Central memory CD4-positive, alpha-beta T cell (primary cell): ENCODE results near the gene OGDH.

Experiments
- DNase-seq: peaks from one replicate; pipeline ENCODE4 v3.0.0; 2022

OGDH gene

GRCh38 chr7:44618753-44619152 lies 12.3 kb downstream of the OGDH start:
- peak; percentile 41 for DNase-seq

DNA sequence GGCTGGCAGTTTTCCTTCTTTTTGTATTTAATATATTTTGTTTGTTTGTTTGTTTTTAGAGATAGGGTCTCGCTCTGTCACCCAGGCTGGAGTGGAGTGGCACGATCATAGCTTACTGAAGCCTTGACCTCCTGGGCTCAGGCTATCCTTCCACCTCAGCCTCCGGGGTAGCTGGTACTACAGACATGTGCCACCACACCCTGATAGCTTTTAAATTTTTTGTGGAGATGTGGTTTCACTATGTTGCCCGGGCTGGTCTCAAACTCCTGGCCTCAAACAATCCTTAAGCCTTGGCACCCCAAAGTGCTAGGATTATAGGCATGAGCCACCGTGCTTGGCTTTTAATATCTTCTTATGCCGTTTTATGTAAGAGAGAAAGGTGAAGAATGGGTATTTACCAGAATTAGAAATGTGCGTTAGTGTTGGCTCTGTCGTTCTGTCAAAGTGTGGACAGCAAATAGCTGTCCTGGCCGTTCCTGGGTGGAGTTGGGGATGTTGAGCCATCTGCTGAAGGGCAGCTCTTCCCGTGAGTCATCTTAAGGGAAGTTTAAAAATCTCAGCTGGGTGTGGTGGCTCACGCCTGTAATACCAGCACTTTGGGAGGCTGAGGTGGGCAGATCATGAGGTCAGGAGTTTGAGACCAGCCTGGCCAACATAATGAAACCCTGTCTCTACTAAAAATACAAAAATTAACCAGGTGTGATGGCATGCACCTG lies 14.8 kb downstream of the OGDH start:
- no peak for DNase-seq

DNA sequence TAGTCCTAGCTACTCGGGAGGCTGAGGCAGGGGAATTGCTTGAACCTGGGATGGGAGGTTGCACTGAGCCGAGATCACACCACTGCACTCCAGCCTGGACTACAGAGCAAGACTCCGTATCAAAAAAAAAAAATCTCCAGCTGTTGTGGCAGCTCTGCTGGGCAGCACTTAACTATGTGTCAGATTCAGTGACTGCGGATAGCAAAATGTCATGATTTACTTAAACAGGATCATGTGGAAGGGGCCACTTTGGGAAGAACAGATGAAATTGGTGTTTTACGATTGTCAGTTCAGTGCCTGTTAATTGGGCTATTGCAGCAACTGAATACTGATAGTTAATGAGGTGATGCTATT lies 15.3 kb downstream of the OGDH start:
- DNase-seq: no peak

DNA sequence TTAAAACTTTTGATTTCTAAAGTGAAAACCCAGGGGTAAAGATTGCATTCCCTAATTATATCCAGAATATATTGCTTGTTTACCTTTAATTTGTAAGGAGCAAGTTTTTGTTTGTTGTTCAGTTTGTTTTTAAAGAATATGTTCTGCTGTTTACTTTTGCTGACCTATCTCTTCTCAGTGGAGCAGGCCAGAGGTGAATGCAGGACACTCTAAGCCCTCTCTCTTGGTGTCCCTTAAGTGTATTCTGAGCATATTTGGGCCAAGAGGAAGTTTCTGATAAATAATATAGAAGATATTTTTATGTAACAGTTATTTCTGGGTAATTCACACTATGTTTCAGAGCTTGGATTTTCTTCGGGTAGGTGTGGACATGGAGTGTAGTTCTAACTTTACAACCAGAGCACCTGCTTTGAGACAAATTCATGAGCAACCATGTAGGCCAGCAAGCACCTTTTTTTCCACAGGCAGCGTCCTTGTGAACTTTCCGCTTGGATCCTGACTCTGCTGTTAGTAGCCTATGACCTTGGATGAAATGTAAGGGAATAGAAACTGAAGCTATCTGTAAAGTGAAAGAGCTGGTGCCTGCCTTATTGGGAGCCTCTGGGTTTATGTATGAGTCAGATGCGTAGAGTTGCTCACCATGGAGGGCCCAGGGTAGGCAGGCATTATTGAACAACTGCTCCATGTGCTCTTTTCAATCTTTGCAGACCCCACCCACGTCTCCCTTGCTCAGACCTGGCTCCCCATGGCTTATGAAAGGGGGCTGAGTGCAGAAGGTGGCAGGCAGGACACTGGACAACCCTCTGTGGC lies 16.1 kb downstream of the OGDH start:
- peak; percentile 23 for DNase-seq

- DNase-seq: no peak
Measured at GRCh38 chr7:44624318-44624717, 17.9 kb downstream of the OGDH start.

DNA sequence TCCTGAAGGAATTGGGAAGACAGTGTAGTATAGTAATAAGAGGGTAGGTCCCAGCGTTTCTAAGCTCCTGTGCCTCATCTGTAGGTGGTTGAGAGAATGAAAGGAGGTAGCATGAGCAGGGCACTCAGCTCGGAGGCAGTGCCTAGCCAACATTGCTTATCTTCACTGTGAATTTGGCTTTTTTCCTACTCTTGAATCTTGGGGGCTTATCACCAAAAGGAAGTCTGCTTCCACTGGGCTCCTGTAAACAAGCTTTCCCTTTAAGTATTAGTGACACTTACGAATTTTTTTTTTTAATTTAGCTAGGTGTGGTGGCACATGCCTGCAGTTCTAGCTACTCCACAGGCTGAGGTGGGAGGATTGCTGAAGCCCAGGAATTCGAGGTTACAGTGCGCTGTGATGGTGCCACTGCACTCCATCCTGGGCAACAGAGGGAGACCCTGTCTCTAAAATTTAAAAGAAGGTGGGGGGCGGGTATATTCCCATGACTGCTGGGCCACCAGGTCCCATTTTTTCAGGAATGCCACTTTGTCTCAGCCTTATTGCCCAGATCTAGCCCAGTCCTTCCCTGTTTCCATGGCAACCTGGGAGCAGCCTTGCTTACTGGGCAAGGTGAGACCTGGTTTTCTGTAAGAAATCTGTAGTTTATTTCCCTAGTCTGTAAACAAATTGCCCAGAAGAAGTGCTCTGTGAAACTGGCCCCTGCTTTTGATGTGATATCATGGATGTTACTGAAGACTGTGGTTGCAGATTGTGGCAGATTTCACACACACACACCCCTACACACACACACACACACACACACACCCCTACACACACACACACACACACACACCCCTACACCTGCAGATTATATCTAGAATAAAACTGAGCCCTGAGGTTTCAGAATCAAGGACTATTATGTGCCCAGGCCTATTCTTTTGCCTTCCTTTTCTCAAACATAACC lies 19.4 kb downstream of the OGDH start:
- no peak for DNase-seq

DNA sequence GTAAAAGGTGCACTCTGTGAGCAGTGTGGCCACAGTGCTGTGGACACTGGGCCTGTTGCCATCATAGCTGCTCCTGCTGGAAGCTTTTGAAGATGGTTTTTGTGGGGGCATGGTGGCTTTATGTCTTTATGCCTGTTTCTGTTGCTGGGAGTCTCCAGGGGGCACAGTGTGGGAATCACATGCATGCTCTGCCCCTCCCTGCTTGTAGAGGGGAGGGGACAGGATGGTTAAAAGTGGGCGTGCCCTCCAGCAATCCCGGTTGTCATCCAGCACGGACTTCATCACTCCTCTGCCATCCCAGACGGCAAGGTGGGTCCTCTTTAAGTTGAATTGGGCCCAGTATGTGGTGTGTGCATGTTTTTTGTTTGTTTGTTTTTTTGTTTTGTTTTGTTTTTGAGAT lies 20.2 kb downstream of the OGDH start:
- no peak for DNase-seq

GRCh38 chr7:44629829-44630522 lies 23.5 kb downstream of the OGDH start:
- DNase-seq: no peak

DNA sequence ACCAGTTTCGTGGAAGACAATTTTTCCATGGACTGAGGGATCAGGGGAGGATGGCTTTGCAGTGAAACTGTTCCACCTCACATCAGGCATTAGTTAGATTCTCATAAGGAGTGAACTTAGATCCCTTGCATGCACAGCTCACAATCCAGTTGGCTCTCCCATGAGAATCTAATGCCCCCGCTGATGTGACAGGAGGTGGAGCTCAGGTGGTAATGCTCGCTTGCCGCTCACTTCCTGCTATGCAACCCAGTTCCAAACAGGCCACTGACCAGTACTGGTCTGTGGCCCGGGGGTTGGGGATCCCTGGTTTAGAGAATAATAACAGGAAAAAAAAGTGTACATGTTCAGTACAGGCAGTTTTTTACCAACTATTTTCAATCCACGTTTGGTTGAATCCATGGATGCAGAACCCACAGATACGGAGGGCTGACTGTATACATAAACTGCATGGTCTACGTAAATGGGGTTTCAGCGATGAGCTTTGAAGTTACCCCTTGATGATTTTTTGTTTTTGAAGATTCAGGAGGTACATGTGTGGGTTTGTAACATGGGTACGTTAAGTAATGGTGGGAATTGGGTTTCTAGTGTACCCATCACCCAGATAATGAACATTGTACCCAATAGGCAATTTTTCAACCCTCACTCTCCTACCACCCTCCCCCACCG lies 24.5 kb downstream of the OGDH start:
- DNase-seq: no peak

DNA sequence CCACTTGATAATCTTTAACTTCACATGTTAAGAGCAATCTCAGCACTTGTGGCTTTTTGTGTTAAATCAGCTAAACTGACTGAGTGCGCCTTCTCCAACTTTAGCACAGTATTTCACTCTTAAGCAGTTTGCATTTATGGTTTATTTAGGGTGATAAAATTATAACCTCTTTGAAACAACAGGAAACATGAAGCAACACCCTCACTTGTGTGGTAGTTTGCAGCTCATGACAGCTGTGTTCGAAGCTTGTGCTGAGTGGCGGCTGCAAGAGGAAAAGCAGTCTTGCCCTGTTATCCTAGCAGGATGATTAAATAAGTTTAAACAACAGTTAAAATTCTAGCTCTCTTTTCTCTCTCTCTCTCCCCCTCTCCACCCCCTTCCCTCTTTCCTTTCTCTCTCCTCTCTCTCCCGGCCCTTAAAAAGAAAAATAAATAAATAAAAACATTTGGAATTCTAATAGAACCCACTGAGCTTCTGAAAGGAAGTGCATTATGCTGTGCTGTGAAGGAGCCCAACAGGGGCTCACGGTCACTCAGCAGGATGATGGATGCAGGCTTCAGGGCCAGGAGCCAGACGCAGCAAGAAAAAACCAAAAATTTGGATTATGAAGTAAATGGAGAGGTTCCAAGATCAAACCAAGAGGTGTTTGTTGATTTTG lies 25.2 kb downstream of the OGDH start:
- peak; percentile 79 for DNase-seq

- no peak for DNase-seq
Measured at GRCh38 chr7:44632196-44632595, 25.8 kb downstream of the OGDH start.

DNA sequence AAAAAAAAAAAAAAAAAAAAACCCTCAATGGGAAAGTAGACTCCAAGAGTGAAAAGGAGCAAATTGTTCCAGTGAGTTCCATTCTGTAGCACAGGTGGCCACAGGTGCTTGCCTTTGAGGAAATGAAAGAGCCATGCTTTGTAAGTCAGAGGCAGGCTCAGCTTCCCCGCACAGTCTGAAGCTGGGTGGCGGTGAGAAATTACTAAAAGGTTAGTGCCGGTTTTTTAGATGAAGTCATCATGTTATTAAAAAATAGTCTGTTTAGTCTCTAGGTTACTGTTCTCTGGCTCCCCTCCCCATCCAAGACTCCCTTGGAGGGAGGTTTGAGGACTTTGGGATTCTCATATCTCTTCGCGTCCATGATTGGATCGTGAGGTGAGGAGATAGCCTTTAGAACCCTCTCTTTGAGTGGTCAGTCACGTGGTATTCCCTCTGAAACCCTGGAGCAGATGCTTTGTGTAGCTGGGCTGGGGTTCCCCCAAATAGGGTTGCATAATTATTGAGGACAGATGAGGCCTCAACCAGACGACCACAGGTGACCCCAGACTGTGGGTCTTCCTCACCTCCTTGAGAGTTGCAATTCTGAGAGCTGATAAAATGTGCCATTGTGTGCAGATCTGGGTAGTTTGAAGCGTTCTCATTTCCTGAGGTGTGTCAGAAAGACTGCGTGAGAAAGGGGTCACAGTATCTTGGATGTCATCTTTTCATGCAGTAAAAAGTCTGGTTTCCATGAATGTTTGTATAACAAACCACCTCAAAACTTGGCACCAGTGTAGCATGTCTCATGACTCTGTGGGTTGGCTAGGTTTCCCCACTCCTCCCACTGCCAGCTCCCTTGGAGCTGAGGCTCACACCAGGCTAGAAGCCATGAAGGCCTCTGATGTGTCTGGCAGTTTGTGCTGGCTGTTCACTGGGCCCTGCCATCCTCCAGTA lies 27.1 kb downstream of the OGDH start:
- DNase-seq: peak; percentile 89

- no peak for DNase-seq
Measured at GRCh38 chr7:44634187-44634838, 27.9 kb downstream of the OGDH start.

DNA sequence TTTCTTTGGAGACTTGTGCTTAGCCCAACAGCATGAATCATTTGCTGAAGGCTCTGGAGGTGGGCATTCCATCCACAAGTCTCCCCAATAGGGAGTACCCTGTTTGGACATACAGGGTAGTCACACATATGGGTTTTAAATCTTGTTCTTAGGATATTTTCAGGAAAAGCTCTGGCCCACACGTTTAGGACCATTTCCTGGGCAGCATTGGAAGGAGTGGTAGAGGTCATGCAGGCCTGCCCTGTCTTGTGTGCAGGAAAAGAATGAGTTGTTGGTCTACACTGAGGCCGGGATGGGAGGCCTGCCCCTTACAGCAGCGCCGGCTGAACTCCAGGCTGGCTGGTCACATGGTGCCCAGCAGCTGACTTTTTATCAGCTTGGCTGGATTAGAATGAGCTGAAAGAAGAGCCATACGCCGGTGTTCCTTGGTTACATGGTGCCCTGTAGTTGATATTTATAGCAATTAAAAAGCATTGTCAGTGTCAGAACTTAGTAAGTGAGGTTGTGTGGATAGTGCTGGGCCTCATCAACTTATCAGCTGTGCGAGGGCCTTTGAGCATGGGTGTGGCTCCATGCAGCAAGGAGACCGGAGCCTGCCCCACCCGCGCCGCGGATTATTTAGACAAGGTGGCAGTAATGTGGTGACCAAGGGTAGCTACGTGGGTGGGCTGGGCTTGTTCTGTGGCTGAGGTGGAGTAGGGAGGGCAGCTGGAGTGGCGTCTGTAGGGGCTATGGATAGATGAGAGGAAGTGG lies 28.6 kb downstream of the OGDH start:
- DNase-seq: peak; percentile 43

- DNase-seq: no peak
Measured at GRCh38 chr7:44636041-44636584, 29.7 kb downstream of the OGDH start.

GRCh38 chr7:44636926-44637325 lies 30.5 kb downstream of the OGDH start:
- DNase-seq: no peak

DNA sequence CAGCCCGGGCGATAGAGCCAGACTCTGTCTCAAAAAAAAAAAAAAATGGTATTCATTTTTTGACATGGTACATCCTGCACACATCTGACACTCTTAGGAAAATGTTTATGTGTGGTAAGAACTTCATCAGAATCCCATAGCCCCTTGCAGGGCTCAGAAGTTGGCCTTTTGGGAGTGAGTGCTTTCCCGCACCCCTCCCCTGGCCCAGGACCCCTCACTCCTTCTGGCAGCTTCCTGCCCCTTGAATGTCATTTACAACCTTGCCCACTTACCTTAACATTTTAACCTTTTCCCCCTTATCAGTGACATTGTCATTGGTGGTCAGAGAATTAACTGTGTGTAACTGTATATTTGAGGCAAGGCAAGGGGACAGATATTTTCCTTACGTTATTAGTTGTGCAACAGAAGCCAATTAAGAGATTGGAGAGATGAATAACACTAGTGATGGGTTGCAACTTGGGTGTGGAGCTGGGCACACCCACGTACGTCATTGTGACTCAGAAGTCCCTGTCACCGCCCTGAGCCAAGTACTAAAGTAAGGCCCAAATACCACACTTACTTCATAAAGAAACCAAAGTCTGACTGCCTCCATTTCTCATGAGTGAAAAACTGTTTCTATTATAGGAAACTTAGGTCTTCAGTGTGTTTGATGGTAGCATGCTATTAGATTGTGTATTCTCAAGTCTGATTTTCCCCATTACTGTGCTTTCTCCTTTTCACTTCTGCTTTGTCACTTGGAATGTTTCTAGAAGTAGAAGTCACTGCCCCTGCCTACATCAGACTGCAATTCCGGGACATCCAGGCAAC lies 31.6 kb downstream of the OGDH start:
- peak; percentile 88 for DNase-seq
